ENCODE measurements around the gene TECPR1. TPM values are rescaled to one million over a fixed set of nuclear protein-coding genes. Genes with fewer than 3 reads are reported as not detected.

TECPR1 gene
- total RNA-seq, 2 donors from 2014 or later = 41.6 to 53.8 TPM

DNA sequence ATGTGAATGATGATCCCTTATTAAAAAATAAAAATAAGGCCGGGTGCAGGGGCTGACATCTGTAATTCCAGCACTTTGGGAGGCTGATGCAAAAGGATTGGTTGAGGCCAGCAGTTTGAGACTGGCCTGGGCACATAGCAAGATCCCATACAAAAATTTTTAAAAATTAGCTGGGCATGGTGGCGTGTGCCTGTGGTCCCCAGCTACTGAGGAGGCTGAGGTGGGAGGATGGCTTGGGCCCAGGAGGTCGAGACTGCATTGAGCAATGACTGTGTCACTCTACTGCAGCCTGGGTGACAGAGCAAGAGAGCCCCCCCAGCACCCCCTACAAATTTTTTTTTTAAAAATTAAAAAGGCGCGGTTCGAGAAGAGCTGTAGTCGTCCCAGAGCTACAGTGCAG is 28.3 kb upstream of the TECPR1 start:
- peak overlapping the region; percentile 78 for H3K4me3 ChIP-seq
- H3K4me1 ChIP-seq (ENCODE audit: control insufficient read depth in 1 of 2, low read depth in 2 of 2) = peaks cover 24 to 31% of the 10 kb centered on the region in 2 donors
- ATAC-seq (ENCODE audit: insufficient number of reproducible peaks, low FRiP score, low read depth) = no peak
- H3K36me3 ChIP-seq = no peaks in the 10 kb centered on the region
- no peak for DNase-seq (ENCODE audit: low spot score)
- H3K9me3 ChIP-seq = no peaks in the 10 kb centered on the region
- TF ChIP-seq, protein P1, sequence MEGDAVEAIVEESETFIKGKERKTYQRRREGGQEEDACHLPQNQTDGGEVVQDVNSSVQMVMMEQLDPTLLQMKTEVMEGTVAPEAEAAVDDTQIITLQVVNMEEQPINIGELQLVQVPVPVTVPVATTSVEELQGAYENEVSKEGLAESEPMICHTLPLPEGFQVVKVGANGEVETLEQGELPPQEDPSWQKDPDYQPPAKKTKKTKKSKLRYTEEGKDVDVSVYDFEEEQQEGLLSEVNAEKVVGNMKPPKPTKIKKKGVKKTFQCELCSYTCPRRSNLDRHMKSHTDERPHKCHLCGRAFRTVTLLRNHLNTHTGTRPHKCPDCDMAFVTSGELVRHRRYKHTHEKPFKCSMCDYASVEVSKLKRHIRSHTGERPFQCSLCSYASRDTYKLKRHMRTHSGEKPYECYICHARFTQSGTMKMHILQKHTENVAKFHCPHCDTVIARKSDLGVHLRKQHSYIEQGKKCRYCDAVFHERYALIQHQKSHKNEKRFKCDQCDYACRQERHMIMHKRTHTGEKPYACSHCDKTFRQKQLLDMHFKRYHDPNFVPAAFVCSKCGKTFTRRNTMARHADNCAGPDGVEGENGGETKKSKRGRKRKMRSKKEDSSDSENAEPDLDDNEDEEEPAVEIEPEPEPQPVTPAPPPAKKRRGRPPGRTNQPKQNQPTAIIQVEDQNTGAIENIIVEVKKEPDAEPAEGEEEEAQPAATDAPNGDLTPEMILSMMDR (IDR thresholded peaks at IDR 0.05) = no peak
- H3K27me3 ChIP-seq (replicated peaks; ENCODE audit: insufficient read depth) = no peaks in the 10 kb centered on the region
- H3K27ac ChIP-seq = no peak overlapping the region

GRCh38 chr7:98278936-98279335 is 26.9 kb upstream of the TECPR1 start:
- Histone ChIP-seq H3K36me3 (no peaks in the 10 kb centered on the region), H3K4me3 (no peak overlapping the region), H3K27ac (no peak overlapping the region), H3K4me1 (ENCODE audit: control insufficient read depth in 1 of 2, low read depth in 2 of 2) (peaks cover 15 to 19% of the 10 kb centered on the region in 2 donors), H3K9me3 (no peaks in the 10 kb centered on the region), H3K27me3 (replicated peaks; ENCODE audit: insufficient read depth) (no peaks in the 10 kb centered on the region)
- TF ChIP-seq, protein P1 (IDR thresholded peaks at IDR 0.05) = no peak
- ATAC-seq (ENCODE audit: insufficient number of reproducible peaks, low FRiP score, low read depth) = no peak
- no peak for DNase-seq (ENCODE audit: low spot score)

GRCh38 chr7:98278408-98278807 is 26.4 kb upstream of the TECPR1 start:
- ATAC-seq (ENCODE audit: insufficient number of reproducible peaks, low FRiP score, low read depth) = no peak
- TF ChIP-seq, protein P1 (IDR thresholded peaks at IDR 0.05) = no peak

GRCh38 chr7:98276241-98276761 is 24.3 kb upstream of the TECPR1 start:
- ATAC-seq (ENCODE audit: insufficient number of reproducible peaks, low FRiP score, low read depth) (no peak), DNase-seq (ENCODE audit: low spot score) (no peak)
- H3K36me3 ChIP-seq = no peaks in the 10 kb centered on the region
- no peaks in the 10 kb centered on the region for H3K27me3 ChIP-seq (replicated peaks; ENCODE audit: insufficient read depth)
- TF ChIP-seq, protein P1 (IDR thresholded peaks at IDR 0.05) = no peak
- H3K4me3 ChIP-seq = no peak overlapping the region
- H3K4me1 ChIP-seq (ENCODE audit: control insufficient read depth in 1 of 2, low read depth in 2 of 2) = peaks cover 7 to 8% of the 10 kb centered on the region in 2 donors
- H3K27ac ChIP-seq = peak overlapping the region in 1 of 2 donors; percentile 63
- H3K9me3 ChIP-seq = no peaks in the 10 kb centered on the region

More at GRCh38 chr7:98278408-98278807, 26.4 kb upstream of the TECPR1 start:
- no peak for DNase-seq (ENCODE audit: low spot score)
- no peaks in the 10 kb centered on the region for H3K36me3 ChIP-seq
- peaks cover 10 to 14% of the 10 kb centered on the region in 2 donors for H3K4me1 ChIP-seq (ENCODE audit: control insufficient read depth in 1 of 2, low read depth in 2 of 2)
- H3K4me3 ChIP-seq = no peak overlapping the region
- H3K27me3 ChIP-seq (replicated peaks; ENCODE audit: insufficient read depth) = no peaks in the 10 kb centered on the region
- H3K27ac ChIP-seq = no peak overlapping the region
- no peaks in the 10 kb centered on the region for H3K9me3 ChIP-seq

- peak; percentile 24 for ATAC-seq (ENCODE audit: insufficient number of reproducible peaks, low FRiP score, low read depth)
- H3K27me3 ChIP-seq (replicated peaks; ENCODE audit: insufficient read depth) = no peaks in the 10 kb centered on the region
- H3K4me1 ChIP-seq (ENCODE audit: control insufficient read depth in 1 of 2, low read depth in 2 of 2) = no peaks in the 10 kb centered on the region
- H3K4me3 ChIP-seq = no peak overlapping the region
- no peaks in the 10 kb centered on the region for H3K36me3 ChIP-seq
- no peak overlapping the region for H3K27ac ChIP-seq
- no peaks in the 10 kb centered on the region for H3K9me3 ChIP-seq
- TF ChIP-seq, protein P1 (IDR thresholded peaks at IDR 0.05) = no peak
- no peak for DNase-seq (ENCODE audit: low spot score)
Measured at GRCh38 chr7:98267303-98267702, 15.3 kb upstream of the TECPR1 start.
